Measurements from ENCODE around the gene CCHCR1.
A peak's percentile ranks its signal among the peaks of the same experiment; 100 is the strongest.
"Not testable (repeated sequence)": the region's sequence is repeated elsewhere in the genome, so short reads cannot be mapped to it uniquely, and the experiment has no call there.

Gene CCHCR1

GRCh38 chr6:31192431-31193105 lies 35.0 kb upstream of the CCHCR1 start:
- CTCF ChIA-PET, result interaction anchor here (0.6 to 1.8 kb wide), 7 partner anchors 43 to 174 kb away, joined by 3 to 11 read pairs (median 4); no protein-coding TSS in a partner anchor
- DNase-seq (ENCODE audit: extremely low spot score), result peak; percentile 54
- peak; percentile 29; the same call in 1 of the 2 replicates for TF ChIP-seq ZNF384 (IDR thresholded peaks at IDR 0.05)
- POLR2A ChIA-PET, result not testable (repeated sequence)

- POLR2A ChIA-PET, result no interaction called here
- CTCF ChIA-PET, result interaction anchor here (0.6 kb wide), 1 partner anchor 62 kb away, joined by 3 read pairs; no protein-coding TSS in a partner anchor
- no peak for DNase-seq (ENCODE audit: extremely low spot score)
- no peak for TF ChIP-seq BHLHE40 (IDR thresholded peaks at IDR 0.05; ENCODE audit: borderline replicate concordance)
- TF ChIP-seq FOXA1 (IDR thresholded peaks at IDR 0.05), result no peak
- no peak for TF ChIP-seq CTBP1 (IDR thresholded peaks at IDR 0.05; ENCODE audit: borderline replicate concordance)
- no peak for TF ChIP-seq NFRKB (IDR thresholded peaks at IDR 0.05)
- TF ChIP-seq ELF4 (IDR thresholded peaks at IDR 0.05), result no peak
- no peak for TF ChIP-seq ZNF384 (IDR thresholded peaks at IDR 0.05)
- no peak for TF ChIP-seq PKNOX1 (IDR thresholded peaks at IDR 0.05)
- no peak for TF ChIP-seq LEF1 (IDR thresholded peaks at IDR 0.05; ENCODE audit: borderline replicate concordance)
- no peak for TF ChIP-seq TARDBP (IDR thresholded peaks at IDR 0.05)
- no peak for TF ChIP-seq HDGF (IDR thresholded peaks at IDR 0.05; ENCODE audit: borderline replicate concordance)
- no peak for TF ChIP-seq L3MBTL2 (conservative IDR thresholded peaks at IDR 0.05)
- no peak for TF ChIP-seq SUZ12 (IDR thresholded peaks at IDR 0.05)
- no peak for TF ChIP-seq SP1 (IDR thresholded peaks at IDR 0.05)
Measured at GRCh38 chr6:31190488-31190887, 32.9 kb upstream of the CCHCR1 start.

GRCh38 chr6:31189223-31189622 lies 31.6 kb upstream of the CCHCR1 start:
- DNase-seq (ENCODE audit: extremely low spot score); POLR2A ChIA-PET: not testable (repeated sequence)
- CTCF ChIA-PET, result interaction anchor here (0.6 kb wide), 1 partner anchor 137 kb away, joined by 3 read pairs; no protein-coding TSS in a partner anchor

GRCh38 chr6:31187780-31188194 lies 30.2 kb upstream of the CCHCR1 start:
- ChIA-PET POLR2A (no interaction called here), CTCF (no interaction called here)
- no peak for DNase-seq (ENCODE audit: extremely low spot score)
- TF ChIP-seq HDGF (IDR thresholded peaks at IDR 0.05; ENCODE audit: borderline replicate concordance) (no peak), ZNF384 (IDR thresholded peaks at IDR 0.05) (peak; percentile 25; the same call in 1 of the 2 replicates)

GRCh38 chr6:31186052-31186734 lies 28.6 kb upstream of the CCHCR1 start:
- ChIA-PET POLR2A (no interaction called here), CTCF (interaction anchor here (0.7 kb wide), 1 partner anchor 19 kb away, joined by 5 read pairs; no protein-coding TSS in a partner anchor)
- no peak for DNase-seq (ENCODE audit: extremely low spot score)
- TF ChIP-seq ZNF384 (IDR thresholded peaks at IDR 0.05), result no peak
- no peak for TF ChIP-seq ARNT (IDR thresholded peaks at IDR 0.05)
- no peak for TF ChIP-seq LEF1 (IDR thresholded peaks at IDR 0.05; ENCODE audit: borderline replicate concordance)
- no peak for TF ChIP-seq CTBP1 (IDR thresholded peaks at IDR 0.05; ENCODE audit: borderline replicate concordance)
- no peak for TF ChIP-seq FOXM1 (IDR thresholded peaks at IDR 0.05; ENCODE audit: borderline replicate concordance)
- no peak for TF ChIP-seq PKNOX1 (IDR thresholded peaks at IDR 0.05)
- no peak for TF ChIP-seq FOXA1 (IDR thresholded peaks at IDR 0.05)
- no peak for TF ChIP-seq FOXK2 (IDR thresholded peaks at IDR 0.05)
- no peak for TF ChIP-seq BHLHE40 (IDR thresholded peaks at IDR 0.05; ENCODE audit: borderline replicate concordance)
- TF ChIP-seq TARDBP (IDR thresholded peaks at IDR 0.05), result no peak
- TF ChIP-seq NFRKB (IDR thresholded peaks at IDR 0.05), result no peak
- TF ChIP-seq L3MBTL2 (conservative IDR thresholded peaks at IDR 0.05), result no peak
- no peak for TF ChIP-seq ELF4 (IDR thresholded peaks at IDR 0.05)
- TF ChIP-seq SP1 (IDR thresholded peaks at IDR 0.05), result no peak
- TF ChIP-seq SUZ12 (IDR thresholded peaks at IDR 0.05), result no peak

GRCh38 chr6:31185695-31186051 lies 28.1 kb upstream of the CCHCR1 start:
- POLR2A ChIA-PET; CTCF ChIA-PET; DNase-seq (ENCODE audit: extremely low spot score): not testable (repeated sequence)

- ChIA-PET POLR2A (interaction anchor here (1.0 kb wide), 1 partner anchor 25 kb away, joined by 3 read pairs; the partner anchor contains the start of gene TCF19), CTCF (interaction anchor here (0.7 kb wide), 2 partner anchors 25 to 48 kb away, joined by 3 to 6 read pairs; partner anchors contain the start of gene TCF19)
- DNase-seq (ENCODE audit: extremely low spot score), result not testable (repeated sequence)
Measured at GRCh38 chr6:31183859-31184258, 26.3 kb upstream of the CCHCR1 start.

GRCh38 chr6:31183287-31183686 lies 25.7 kb upstream of the CCHCR1 start:
- POLR2A ChIA-PET; DNase-seq (ENCODE audit: extremely low spot score): not testable (repeated sequence)
- CTCF ChIA-PET, result interaction anchor here (0.7 kb wide), 2 partner anchors 25 to 47 kb away, joined by 3 to 6 read pairs; partner anchors contain the start of gene TCF19

Measured in HEK293T (cell line).